HL-60/S4 treated with retinoic acid at 250 ng/mL for 4 days and 3 days (cell line): ENCODE results near the gene STK10.

Source experiments
- in situ Hi-C: fragments of 300-500 bp; cut with MboI; formaldehyde crosslinking; loops from 2 replicates; pipeline ENCODE4 v1.7.0; 2022; ENCODE audit warnings: low sequenced_read_pairs

STK10 gene

GRCh38 chr5:172111852-172112225 is 76.2 kb downstream of the STK10 start:
- in situ Hi-C loops: loop anchor here (5.0 kb wide), 1 partner anchor 65 kb away; no protein-coding TSS in a partner anchor

GRCh38 chr5:172110921-172111851 is 76.8 kb downstream of the STK10 start:
- in situ Hi-C loops: loop anchor here (5.0 kb wide), 1 partner anchor 66 kb away; no protein-coding TSS in a partner anchor

- in situ Hi-C loops: loop anchor here (5.0 kb wide), 1 partner anchor 67 kb away; no protein-coding TSS in a partner anchor
These were observed 77.7 kb downstream of the STK10 start for GRCh38 chr5:172110260-172110815.

- in situ Hi-C loops: loop anchor here (5.0 kb wide), 1 partner anchor 68 kb away; no protein-coding TSS in a partner anchor
These were observed 78.3 kb downstream of the STK10 start for GRCh38 chr5:172109749-172110148.

GRCh38 chr5:172107571-172107970 is 80.5 kb downstream of the STK10 start:
- in situ Hi-C loops: no loop called here

- in situ Hi-C loops: no loop called here
These were observed 81.3 kb downstream of the STK10 start for GRCh38 chr5:172106511-172107356.

GRCh38 chr5:172105811-172106210 is 82.2 kb downstream of the STK10 start:
- in situ Hi-C loops: no loop called here

GRCh38 chr5:172104801-172105701 is 83.0 kb downstream of the STK10 start:
- in situ Hi-C loops: no loop called here

GRCh38 chr5:172104021-172104420 is 84.0 kb downstream of the STK10 start:
- in situ Hi-C loops: no loop called here

GRCh38 chr5:172102913-172103626 is 85.0 kb downstream of the STK10 start:
- in situ Hi-C loops: no loop called here

- in situ Hi-C loops: no loop called here
These were observed 85.7 kb downstream of the STK10 start for GRCh38 chr5:172102218-172102870.

GRCh38 chr5:172101547-172102217 is 86.3 kb downstream of the STK10 start:
- in situ Hi-C loops: no loop called here

- in situ Hi-C loops: loop anchor here (25.0 kb wide), 1 partner anchor 188 kb away; the partner anchor contains the start of gene UBTD2
These were observed 89.1 kb downstream of the STK10 start for GRCh38 chr5:172098883-172099282.

GRCh38 chr5:172098046-172098445 is 90.0 kb downstream of the STK10 start:
- in situ Hi-C loops: loop anchor here (25.0 kb wide), 1 partner anchor 189 kb away; the partner anchor contains the start of gene UBTD2

GRCh38 chr5:172097356-172097755 is 90.7 kb downstream of the STK10 start:
- in situ Hi-C loops: loop anchor here (25.0 kb wide), 1 partner anchor 190 kb away; the partner anchor contains the start of gene UBTD2

GRCh38 chr5:172096207-172096940 is 91.7 kb downstream of the STK10 start:
- in situ Hi-C loops: loop anchor here (25.0 kb wide), 1 partner anchor 191 kb away; the partner anchor contains the start of gene UBTD2
